ENCODE measurements around the gene SARS1. TPM values are rescaled to one million over a fixed set of nuclear protein-coding genes. Genes with fewer than 3 reads are reported as not detected.

SARS1 gene
- total RNA-seq, 1 donor from 2014 or later = 194 TPM

DNA sequence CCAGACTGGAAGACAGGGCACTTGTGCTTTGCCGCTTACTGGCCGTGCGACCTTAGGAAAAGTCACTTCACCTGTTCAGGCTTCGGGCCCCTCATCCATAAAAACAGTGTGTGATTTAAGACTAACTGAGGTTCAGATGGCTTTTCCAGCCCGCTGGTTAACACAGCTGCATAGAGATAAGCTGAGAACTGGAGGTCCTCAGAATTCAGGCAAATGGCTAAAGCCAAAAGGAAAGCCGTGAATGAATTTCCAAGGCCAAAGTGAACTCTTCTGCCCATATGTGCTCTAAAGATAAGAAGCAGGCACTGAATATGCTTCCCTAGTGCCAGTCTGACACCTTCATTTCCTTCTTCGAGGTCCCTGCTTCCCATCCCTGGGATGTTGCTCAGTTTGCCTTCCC lies 23.5 kb upstream of the SARS1 start:
- no peak overlapping the region for H3K4me3 ChIP-seq
- no peaks in the 10 kb centered on the region for H3K36me3 ChIP-seq
- H3K9me3 ChIP-seq = no peaks in the 10 kb centered on the region
- H3K27me3 ChIP-seq = no peaks in the 10 kb centered on the region
- H3K4me1 ChIP-seq = peaks cover 25% of the 10 kb centered on the region
- ATAC-seq = no peak
- H3K27ac ChIP-seq = no peak overlapping the region
- intact Hi-C loops (cut with DNase I) = no loop called here
- no peak for DNase-seq
- TF ChIP-seq, protein P1, sequence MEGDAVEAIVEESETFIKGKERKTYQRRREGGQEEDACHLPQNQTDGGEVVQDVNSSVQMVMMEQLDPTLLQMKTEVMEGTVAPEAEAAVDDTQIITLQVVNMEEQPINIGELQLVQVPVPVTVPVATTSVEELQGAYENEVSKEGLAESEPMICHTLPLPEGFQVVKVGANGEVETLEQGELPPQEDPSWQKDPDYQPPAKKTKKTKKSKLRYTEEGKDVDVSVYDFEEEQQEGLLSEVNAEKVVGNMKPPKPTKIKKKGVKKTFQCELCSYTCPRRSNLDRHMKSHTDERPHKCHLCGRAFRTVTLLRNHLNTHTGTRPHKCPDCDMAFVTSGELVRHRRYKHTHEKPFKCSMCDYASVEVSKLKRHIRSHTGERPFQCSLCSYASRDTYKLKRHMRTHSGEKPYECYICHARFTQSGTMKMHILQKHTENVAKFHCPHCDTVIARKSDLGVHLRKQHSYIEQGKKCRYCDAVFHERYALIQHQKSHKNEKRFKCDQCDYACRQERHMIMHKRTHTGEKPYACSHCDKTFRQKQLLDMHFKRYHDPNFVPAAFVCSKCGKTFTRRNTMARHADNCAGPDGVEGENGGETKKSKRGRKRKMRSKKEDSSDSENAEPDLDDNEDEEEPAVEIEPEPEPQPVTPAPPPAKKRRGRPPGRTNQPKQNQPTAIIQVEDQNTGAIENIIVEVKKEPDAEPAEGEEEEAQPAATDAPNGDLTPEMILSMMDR (IDR thresholded peaks at IDR 0.05) = no peak

DNA sequence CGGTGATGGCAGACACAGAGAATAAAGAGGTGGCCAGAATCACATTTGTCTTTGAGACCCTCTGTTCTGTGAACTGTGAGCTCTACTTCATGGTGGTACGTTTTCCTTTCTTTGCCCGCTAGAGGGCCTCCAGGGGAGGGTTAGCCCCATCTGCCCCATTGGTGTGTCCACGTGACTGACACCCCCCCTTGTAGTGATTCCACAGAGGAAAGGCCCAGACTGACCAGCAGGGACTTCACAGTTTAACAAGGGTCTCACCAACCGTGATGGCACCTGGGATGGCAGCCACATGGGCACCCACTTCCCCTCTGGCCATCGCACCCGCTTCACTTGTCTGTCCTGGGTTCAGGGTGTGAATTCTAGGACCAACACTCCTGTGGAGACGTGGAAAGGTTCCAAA lies 22.3 kb upstream of the SARS1 start:
- no peak for ATAC-seq
- no peak for DNase-seq
- Histone ChIP-seq H3K4me1 (peaks cover 15% of the 10 kb centered on the region), H3K27ac (no peak overlapping the region), H3K9me3 (no peaks in the 10 kb centered on the region), H3K36me3 (no peaks in the 10 kb centered on the region), H3K27me3 (no peaks in the 10 kb centered on the region), H3K4me3 (no peak overlapping the region)
- TF ChIP-seq, protein P1 (IDR thresholded peaks at IDR 0.05) = no peak
- intact Hi-C loops (cut with DNase I) = no loop called here

DNA sequence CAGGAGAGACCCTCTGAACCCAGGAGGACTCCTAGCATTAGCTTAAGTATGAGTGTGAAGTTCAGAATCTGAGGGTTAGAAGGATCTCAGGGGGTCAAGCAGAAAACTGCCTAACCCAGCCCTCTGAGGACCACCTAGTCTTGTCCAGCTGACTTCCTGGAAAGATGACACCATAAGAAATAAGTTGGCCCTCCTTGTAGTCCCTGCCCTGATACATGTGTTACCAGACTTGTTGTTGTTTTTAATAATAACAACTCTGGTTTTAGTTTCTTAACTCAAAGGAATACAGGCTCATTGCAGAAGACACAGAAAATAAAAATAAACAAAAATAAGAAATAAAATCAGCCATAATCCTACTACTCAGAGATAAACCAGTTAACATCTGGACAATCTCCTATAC lies 21.8 kb upstream of the SARS1 start:
- H3K27ac ChIP-seq = no peak overlapping the region
- H3K36me3 ChIP-seq = no peaks in the 10 kb centered on the region
- intact Hi-C loops (cut with DNase I) = no loop called here
- ATAC-seq (no peak), DNase-seq (no peak)
- H3K9me3 ChIP-seq = no peaks in the 10 kb centered on the region
- TF ChIP-seq, protein P1 (IDR thresholded peaks at IDR 0.05) = no peak
- peaks cover 11% of the 10 kb centered on the region for H3K4me1 ChIP-seq
- no peaks in the 10 kb centered on the region for H3K27me3 ChIP-seq
- H3K4me3 ChIP-seq = no peak overlapping the region

DNA sequence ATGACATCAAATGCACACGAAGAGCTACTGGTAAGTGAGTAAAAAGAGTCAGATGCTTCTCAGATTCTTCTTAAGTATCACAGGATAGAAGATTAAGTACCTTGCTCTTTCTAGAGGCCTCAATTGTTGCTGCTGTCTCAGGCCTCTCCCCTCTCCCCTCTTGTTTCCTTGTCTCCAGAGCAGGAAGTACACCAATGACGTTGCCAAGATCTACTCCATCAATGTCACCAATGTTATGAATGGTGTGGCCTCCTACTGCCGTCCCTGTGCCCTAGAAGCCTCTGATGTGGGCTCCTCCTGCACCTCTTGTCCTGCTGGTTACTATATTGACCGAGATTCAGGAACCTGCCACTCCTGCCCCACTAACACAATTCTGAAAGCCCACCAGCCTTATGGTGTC lies 21.3 kb upstream of the SARS1 start:
- Histone ChIP-seq H3K4me1 (peaks cover 12% of the 10 kb centered on the region), H3K9me3 (no peaks in the 10 kb centered on the region), H3K27ac (no peak overlapping the region), H3K36me3 (no peaks in the 10 kb centered on the region), H3K27me3 (no peaks in the 10 kb centered on the region), H3K4me3 (no peak overlapping the region)
- TF ChIP-seq, protein P1 (IDR thresholded peaks at IDR 0.05) = no peak
- no peak for DNase-seq
- peak; percentile 20 for ATAC-seq
- intact Hi-C loops (cut with DNase I) = no loop called here

DNA sequence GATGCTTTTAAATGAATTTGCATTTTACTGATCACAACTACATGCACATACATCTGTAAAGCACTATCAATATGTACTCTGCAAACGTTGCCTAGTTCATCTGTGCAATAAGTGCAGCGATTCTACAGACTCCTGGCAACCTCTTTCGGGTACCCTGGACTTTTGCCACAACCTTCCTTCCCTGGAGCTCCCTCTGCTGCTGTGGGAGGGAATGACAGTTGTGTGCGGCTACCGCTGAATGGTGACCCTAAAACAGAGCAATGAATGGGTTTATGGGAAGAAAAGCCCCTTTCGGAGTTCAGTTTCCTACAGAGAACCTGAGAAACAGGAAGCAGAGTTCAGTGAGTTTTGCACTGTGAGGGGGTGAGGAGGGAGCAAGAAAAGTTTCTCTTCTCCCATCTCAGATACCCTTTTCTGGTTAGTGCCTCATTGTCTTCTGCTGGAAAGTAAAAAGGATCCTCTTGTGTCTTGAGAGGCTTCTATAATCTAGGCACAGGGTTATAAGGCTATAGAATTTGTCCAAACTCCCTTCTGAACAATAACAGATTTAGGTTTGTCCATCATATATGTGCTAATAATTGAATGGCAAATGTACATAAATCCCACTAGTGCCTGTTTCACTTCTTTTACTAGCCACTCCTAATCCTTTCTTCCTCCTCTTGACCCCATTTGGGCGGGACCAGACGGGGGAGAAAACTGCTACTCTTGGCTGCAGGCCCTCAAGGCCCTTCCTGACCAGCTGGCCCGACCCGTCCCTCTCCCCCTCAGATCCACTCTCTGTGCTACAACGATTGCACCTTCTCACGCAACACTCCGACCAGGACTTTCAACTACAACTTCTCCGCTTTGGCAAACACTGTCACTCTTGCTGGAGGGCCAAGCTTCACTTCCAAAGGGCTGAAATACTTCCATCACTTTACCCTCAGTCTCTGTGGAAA lies 19.8 kb upstream of the SARS1 start:
- TF ChIP-seq, protein P1 (IDR thresholded peaks at IDR 0.05) = peak; percentile 68
- H3K36me3 ChIP-seq = no peaks in the 10 kb centered on the region
- ATAC-seq = peak; percentile 92
- no peaks in the 10 kb centered on the region for H3K27me3 ChIP-seq
- H3K9me3 ChIP-seq = no peaks in the 10 kb centered on the region
- peaks cover 24% of the 10 kb centered on the region for H3K4me1 ChIP-seq
- H3K4me3 ChIP-seq = no peak overlapping the region
- DNase-seq = peak; percentile 69
- no peak overlapping the region for H3K27ac ChIP-seq
- intact Hi-C loops (cut with DNase I) = no loop called here
